ENCODE measurements around the gene ARHGEF26.

DNA sequence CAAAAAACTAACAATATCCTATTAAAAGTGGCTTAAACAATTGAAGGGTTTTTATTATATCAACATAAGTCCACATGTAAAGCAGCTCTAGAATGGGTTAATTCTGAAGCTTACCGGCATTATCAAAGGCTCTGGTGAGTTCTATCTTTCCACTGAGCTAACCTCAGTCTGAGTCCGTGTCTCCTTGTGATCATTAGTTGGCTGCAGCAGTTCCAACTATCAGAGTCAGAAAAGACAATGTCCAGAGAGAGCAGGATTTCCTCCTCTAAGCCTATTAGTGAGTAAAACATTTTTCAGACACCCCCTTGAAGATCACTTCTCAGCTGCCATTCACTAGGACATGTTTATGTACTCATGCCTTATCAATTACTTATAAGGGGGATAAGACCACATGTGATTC is 153.2 kb downstream of the ARHGEF26 start:
- TF ChIP-seq, protein P1, sequence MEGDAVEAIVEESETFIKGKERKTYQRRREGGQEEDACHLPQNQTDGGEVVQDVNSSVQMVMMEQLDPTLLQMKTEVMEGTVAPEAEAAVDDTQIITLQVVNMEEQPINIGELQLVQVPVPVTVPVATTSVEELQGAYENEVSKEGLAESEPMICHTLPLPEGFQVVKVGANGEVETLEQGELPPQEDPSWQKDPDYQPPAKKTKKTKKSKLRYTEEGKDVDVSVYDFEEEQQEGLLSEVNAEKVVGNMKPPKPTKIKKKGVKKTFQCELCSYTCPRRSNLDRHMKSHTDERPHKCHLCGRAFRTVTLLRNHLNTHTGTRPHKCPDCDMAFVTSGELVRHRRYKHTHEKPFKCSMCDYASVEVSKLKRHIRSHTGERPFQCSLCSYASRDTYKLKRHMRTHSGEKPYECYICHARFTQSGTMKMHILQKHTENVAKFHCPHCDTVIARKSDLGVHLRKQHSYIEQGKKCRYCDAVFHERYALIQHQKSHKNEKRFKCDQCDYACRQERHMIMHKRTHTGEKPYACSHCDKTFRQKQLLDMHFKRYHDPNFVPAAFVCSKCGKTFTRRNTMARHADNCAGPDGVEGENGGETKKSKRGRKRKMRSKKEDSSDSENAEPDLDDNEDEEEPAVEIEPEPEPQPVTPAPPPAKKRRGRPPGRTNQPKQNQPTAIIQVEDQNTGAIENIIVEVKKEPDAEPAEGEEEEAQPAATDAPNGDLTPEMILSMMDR (optimal IDR thresholded peaks at IDR 0.05 in 1 of 3, IDR thresholded peaks at IDR 0.05 in 1 of 3, conservative IDR thresholded peaks at IDR 0.05 in 1 of 3; ENCODE audit: extremely low read depth in 1 of 3, insufficient read depth in 2 of 3, low read length in 3 of 3), result no peak
- TF ChIP-seq EZH2 (IDR thresholded peaks at IDR 0.05; ENCODE audit: low read length), result no peak

Data from keratinocyte (primary cell).